ENCODE data around the gene TM6SF1.
"Not testable (repeated sequence)": the region's sequence is repeated elsewhere in the genome, so short reads cannot be mapped to it uniquely, and the experiment has no call there.

Gene TM6SF1

GRCh38 chr15:83106994-83107840, at the start of gene TM6SF1:
TM6SF1 (plus strand) TSS chr15:83107645; CDS start chr15:83107681, 36 bp downstream.
- DNase-seq (ENCODE audit: low read depth, low spot score), result no peak

- no peak for DNase-seq (ENCODE audit: low read depth, low spot score)
These were observed 49.6 kb upstream of the TM6SF1 start for GRCh38 chr15:83057696-83058376.

GRCh38 chr15:83061680-83062079, 45.8 kb upstream of the TM6SF1 start:
- no peak for DNase-seq (ENCODE audit: low read depth, low spot score)

GRCh38 chr15:83062768-83063180, 44.7 kb upstream of the TM6SF1 start:
- no peak for DNase-seq (ENCODE audit: low read depth, low spot score)

- no peak for DNase-seq (ENCODE audit: low read depth, low spot score)
These were observed 43.9 kb upstream of the TM6SF1 start for GRCh38 chr15:83063551-83063950.

GRCh38 chr15:83064859-83065258, 42.6 kb upstream of the TM6SF1 start:
- DNase-seq (ENCODE audit: low read depth, low spot score), result no peak

- no peak for DNase-seq (ENCODE audit: low read depth, low spot score)
These were observed 42.0 kb upstream of the TM6SF1 start for GRCh38 chr15:83065431-83065830.

- DNase-seq (ENCODE audit: low read depth, low spot score), result no peak
These were observed 41.3 kb upstream of the TM6SF1 start for GRCh38 chr15:83066034-83066733.

- peak; percentile 53 for DNase-seq (ENCODE audit: low read depth, low spot score)
These were observed 40.5 kb upstream of the TM6SF1 start, which contains the start of gene BTBD1 for GRCh38 chr15:83066734-83067637. BTBD1 (minus strand) TSS chr15:83067252; CDS start chr15:83067151, 101 bp downstream.

- DNase-seq (ENCODE audit: low read depth, low spot score), result no peak
These were observed 39.8 kb upstream of the TM6SF1 start for GRCh38 chr15:83067638-83067962.

GRCh38 chr15:83068054-83068453, 39.4 kb upstream of the TM6SF1 start:
- DNase-seq (ENCODE audit: low read depth, low spot score), result no peak

- DNase-seq (ENCODE audit: low read depth, low spot score), result not testable (repeated sequence)
These were observed 38.2 kb upstream of the TM6SF1 start for GRCh38 chr15:83069211-83069642.

- DNase-seq (ENCODE audit: low read depth, low spot score), result no peak
These were observed 29.8 kb upstream of the TM6SF1 start for GRCh38 chr15:83077491-83078230.

- DNase-seq (ENCODE audit: low read depth, low spot score), result no peak
These were observed 28.7 kb upstream of the TM6SF1 start for GRCh38 chr15:83078712-83079111.

GRCh38 chr15:83081256-83082014, 26.0 kb upstream of the TM6SF1 start:
- DNase-seq (ENCODE audit: low read depth, low spot score), result no peak

GRCh38 chr15:83082730-83083386, 24.6 kb upstream of the TM6SF1 start:
- DNase-seq (ENCODE audit: low read depth, low spot score), result no peak

- DNase-seq (ENCODE audit: low read depth, low spot score), result not testable (repeated sequence)
These were observed 22.0 kb upstream of the TM6SF1 start for GRCh38 chr15:83085461-83085860.

GRCh38 chr15:83085864-83086552, 21.4 kb upstream of the TM6SF1 start:
- DNase-seq (ENCODE audit: low read depth, low spot score), result not testable (repeated sequence)

- no peak for DNase-seq (ENCODE audit: low read depth, low spot score)
These were observed 19.9 kb upstream of the TM6SF1 start for GRCh38 chr15:83087576-83087975.

Data from brain pericyte (primary cell).